Urothelium cell line (cell line): ENCODE data around the gene TUBA3C.
"Not testable (repeated sequence)": the region's sequence is repeated elsewhere in the genome, so short reads cannot be mapped to it uniquely, and the experiment has no call there.

Experiments
- DNase-seq: peaks from one replicate; pipeline ENCODE4 v3.0.0; 2011; ENCODE audit warnings: low spot score, mixed read lengths
- FAIRE-seq: peaks from 2 replicates; lab custom pipeline; 2011; peaks lifted over from hg19 to GRCh38; lab: Jason Lieb, UNC

TUBA3C gene

DNA sequence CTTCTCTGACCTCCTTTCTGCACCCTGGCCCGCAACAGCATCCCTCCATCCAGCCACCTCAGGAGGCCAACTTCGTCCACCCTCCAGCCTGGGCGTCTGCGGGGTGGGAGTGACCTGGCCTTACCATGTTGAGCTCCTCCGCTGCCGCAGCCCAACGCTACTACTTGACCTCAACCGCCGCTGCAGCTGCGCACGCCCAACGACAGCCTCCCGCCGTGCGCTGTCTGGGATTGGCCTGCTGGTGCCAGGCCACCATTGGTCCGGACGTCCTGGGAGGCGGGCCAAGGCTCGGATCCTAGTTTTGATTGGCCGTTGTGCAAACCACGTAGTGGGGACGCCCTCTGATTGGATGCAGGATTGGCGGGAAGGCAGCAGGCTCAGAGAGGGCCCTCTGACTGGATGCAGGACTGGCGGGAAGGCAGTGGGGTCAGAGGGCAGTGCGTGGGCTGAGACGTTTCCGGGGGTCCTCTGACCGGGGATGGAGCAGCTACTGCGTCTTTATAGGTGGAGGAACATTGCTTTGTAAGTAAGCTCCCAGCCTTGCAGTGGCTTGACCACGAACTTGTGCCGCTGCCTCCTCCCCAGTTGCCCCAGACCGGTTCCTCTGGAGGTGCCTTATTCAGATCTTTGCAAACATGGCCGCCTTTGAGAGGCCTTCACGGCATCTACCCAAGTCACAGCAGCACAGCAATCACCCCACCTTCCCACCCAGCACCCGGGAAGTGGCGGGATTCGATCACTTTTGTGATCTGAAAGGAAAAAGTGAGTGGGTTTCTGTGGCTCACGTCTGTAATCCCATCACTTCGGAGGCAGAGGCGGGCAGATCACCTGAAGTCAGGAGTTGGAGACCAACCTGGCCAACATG is at the start of gene TUBA3C:
TSS of gene TUBA3C (minus strand) at position 204 of the 865 bp plus-strand sequence. CDS start at position 127, 77 bp downstream.
- peak; percentile 95 for DNase-seq

DNA sequence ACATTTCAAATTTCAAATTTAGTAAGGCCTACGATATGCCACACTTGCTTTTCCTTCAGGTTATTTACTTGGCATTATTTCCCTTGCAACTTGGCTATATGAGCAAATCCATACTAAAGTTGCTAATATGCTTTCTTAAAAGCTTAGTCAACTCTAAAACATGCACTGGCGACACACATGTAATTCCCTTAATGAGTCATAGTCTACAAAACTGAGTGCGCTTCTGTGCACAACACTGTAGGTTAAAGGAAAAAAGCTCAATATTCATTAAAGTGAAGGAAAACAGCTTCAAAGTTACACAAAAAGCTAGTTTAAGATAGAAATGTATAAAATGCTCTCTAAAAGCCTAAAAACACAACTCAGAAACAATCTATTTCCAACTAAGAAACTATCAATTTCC is 25.8 kb upstream of the TUBA3C start:
- FAIRE-seq, DNase-seq: not testable (repeated sequence)

More for the DNA sequence above, at the start of gene TUBA3C:
- peak; percentile 63 for FAIRE-seq

DNA sequence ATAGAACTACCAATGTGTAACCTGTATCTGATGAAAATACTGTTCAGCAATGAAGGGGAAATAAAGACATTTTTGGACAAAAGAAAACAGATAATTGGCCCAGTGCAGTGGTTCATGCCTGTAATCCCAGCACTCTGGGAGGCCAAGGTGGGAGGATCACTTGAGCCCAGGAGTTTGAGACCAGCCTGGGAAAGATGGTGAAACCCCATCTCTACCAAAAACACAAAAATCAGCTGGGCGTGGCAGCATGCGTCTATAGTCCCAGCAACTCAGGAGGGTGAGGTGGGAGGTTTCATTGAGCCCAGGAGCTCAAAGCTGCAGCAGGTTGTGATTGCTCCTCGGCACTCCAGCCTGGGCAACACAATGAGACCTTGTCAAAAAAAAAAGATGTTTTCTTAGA is 11.0 kb upstream of the TUBA3C start:
- DNase-seq, FAIRE-seq: not testable (repeated sequence)

DNA sequence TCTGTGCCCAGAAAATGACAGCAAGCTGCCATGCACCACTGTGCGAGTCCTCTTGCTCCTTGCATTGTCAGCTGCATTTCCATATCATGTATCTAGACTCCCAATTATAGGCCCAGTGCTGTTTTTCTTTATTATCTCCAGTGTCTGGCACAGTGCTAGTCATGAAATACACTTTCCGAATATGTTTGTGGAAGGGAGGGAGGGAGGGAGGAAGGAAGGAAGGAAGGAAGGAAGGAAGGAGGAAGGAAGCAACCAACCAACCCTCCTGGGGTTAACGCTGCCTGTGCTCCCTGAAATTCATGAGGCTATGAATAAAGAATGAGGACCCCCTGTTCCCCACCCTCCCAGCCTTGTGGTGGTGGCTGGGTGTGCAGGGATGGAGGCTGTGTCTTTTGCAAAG is 8.3 kb upstream of the TUBA3C start:
- FAIRE-seq: not testable (repeated sequence)

DNA sequence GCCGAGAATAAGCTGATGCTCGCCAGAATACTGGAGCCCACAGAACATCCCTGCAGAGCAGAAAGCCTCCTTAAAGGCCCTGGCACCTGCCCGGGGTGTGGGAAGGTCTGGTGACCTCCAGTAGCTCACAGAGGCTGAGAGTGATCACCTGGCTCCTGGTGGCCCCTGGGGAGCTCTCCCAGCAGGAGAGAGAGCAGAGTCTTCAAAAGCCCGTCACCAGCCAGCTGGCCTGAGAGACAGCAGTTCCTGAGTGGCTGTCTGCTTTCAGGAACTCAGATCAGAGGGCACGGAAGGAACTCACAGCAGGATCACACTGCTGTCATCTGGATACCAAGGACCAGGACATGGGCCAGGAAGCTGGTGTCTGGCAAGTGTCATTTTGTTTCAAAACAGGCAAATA is 7.7 kb upstream of the TUBA3C start:
- not testable (repeated sequence) for FAIRE-seq, DNase-seq

More for the DNA sequence above, 8.3 kb upstream of the TUBA3C start:
- DNase-seq: not testable (repeated sequence)

DNA sequence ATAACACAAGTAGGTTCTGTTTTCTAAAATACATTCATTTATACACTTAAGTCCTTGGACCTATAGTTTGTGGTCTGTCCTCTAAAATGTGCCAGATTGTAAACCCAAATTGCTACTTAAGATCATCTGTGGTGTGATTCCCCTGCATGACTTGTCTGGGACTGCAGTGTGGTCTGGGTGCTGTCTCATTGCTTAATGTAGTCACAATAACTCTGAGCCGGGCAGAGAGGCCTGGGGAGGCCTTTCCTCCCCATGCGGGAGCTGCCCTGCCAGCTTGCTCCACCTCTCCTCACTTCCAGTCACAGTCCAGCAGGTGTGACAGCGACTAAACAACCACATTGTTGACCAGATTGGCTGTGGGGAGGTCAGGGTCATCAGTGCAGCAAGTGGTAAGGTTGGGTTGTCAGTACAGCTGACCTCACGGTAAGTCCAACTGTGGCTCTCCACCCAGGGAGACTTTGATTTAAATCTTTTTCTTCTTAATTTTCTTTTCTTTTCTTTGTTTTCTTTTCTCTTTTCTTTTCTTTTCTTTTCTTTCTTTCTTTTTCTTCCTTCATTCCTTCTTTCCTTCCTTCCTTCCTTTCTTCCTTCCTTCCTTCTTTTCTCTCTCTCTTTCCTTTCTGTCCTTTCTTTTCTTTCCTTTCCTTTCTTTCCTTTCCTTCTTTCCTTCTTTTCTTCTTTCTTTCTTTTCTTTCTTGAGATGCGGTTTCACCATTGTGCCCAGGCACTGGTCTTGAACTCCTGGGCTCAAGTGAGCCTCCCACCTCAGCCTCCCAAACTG is 4.4 kb upstream of the TUBA3C start:
- FAIRE-seq: no peak
- no peak for DNase-seq

DNA sequence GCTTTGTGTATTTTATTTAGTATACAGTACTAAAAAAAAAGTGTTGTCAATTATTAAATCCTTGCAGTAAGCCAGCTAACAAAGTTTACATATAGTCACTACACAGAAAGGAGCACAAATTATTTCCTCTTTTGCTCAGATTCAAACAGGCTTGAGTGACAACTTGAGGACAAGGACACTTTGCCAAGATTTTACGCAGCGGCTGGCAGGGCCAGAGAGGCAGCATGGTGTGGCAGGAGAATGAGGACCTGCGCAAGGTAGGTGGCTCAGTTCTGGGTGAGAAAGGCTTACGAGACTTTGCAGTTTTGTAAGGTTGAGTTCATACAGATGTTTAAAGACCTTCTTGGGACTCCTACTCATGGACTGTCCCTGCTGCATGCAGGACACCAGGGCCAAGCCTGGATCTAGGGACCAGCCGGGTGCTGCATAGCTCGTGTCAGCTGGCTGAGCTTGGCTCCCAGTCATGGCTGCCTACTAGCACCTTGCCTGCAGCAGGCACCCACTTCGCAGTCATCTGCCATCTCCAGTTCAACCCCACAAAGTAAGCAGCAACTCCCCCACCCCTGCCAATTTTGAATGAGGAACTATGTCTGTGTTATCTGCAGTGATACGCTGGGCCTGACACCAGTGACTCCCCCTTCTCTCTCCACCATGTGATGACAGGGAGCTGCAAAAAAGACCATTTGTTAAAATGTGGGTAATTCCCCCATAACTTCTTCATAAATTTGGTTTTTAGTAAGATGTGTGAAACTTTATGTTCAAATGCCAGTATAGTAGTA is 3.7 kb upstream of the TUBA3C start:
- no peak for FAIRE-seq

DNA sequence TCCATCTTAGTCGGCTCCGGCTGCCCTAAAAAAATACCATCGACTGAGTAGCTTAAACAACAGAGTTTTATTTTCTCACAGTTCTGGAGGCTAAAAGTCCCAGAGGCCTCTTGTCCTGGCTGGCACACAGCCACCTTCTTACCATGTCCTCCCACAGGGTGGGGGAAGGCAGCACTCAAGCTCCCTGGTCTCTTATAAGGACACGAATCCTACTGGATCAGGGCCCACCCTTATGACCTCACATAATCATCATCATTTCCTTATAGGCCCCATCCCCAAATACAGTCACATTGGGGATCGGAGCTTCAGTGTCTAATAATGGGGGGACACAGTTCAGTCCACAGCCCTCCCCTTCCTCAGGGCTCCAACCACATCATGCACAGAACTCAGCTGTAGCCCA is 2.6 kb upstream of the TUBA3C start:
- DNase-seq (no peak), FAIRE-seq (no peak)

More for the DNA sequence above, 3.7 kb upstream of the TUBA3C start:
- DNase-seq: no peak

DNA sequence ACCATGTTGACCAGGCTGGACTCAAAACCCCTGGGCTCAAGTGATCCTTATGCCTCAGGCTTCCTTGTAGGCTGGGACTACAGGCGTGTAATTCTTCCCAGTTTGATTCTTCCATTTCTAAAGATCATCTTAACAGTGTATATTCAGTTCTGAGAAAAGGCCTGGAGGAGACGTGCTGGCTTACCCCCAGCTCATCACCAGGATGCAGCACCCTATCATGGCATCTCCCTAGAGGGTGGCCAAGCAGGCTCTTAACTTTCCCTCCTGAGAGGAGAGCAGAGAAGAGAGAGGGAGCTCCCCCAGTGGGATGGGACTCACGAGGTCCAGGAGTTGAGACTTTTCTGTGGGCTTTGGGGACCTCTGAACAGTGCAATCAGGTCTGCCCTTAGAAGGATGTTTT is 2.1 kb upstream of the TUBA3C start:
- DNase-seq: no peak
- FAIRE-seq: no peak

DNA sequence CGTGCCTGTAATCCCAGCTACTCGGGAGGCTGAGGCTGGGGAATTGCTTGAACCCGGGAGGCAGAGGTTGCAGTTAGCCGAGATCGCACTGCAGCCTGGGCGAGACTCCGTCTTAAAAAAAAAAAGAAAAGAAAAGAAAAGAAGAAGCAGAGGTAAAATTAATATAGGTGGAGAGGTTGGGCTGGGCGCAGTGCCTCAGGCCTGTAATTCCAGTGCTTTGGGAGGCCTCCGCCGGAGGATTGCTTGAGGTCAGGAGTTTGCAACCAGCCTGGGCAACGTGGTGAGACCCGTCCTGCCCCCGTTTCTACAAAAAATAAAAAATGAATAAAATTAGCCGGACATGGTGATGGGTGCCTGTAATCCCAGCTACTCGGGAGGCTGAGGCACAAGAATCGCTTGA is 912 bp upstream of the TUBA3C start:
- no peak for DNase-seq
- no peak for FAIRE-seq

DNA sequence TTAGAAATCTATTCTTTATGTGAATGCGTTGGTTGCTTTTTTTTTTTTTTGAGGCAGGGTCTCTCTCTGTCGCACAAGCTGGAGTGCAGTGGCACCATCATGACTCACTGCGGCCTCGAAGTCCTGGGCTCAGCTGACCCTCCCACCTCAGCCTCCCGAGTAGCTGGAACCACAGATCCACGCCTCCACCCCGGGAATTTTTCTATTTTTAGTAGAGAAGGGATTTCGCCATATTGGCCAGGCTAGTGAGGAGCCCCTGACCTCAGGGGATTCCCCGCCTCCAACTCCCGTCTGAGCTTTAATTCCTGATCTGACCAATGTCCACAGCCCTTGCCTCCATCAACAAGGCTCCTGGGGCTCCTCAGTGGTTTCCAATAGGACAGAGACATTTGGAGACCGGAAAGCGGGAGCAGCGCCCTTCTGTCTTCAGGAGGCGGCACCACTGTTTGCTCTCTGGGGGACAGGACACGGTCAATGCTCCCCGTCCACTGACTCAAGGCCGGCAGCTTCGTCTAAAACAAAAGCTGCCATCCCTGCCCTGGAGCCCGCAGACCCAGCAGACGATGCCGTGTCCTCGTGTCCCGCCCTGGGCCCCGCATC is 503 bp downstream of the TUBA3C start:
- FAIRE-seq (no peak), DNase-seq (no peak)

DNA sequence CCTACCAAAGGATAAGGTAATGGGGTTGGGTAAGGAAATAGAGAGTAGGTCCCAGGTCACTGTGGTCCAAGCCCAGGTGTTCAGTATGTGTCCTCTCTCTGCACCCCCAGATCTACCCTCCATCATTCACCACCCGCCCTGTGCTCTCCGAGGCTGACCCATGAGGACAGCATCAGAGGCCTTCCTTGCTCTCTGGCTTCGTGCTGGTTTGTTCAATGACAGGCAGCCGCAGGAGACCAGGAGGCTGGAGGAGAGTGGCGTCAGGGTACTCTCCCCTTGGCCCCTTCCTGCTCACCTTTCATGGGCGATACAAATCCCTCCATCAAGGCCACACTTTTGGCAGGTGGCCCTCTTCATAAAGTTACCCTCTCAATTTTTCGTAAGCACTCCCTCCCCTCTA is 1.7 kb downstream of the TUBA3C start:
- DNase-seq (no peak), FAIRE-seq (no peak)

DNA sequence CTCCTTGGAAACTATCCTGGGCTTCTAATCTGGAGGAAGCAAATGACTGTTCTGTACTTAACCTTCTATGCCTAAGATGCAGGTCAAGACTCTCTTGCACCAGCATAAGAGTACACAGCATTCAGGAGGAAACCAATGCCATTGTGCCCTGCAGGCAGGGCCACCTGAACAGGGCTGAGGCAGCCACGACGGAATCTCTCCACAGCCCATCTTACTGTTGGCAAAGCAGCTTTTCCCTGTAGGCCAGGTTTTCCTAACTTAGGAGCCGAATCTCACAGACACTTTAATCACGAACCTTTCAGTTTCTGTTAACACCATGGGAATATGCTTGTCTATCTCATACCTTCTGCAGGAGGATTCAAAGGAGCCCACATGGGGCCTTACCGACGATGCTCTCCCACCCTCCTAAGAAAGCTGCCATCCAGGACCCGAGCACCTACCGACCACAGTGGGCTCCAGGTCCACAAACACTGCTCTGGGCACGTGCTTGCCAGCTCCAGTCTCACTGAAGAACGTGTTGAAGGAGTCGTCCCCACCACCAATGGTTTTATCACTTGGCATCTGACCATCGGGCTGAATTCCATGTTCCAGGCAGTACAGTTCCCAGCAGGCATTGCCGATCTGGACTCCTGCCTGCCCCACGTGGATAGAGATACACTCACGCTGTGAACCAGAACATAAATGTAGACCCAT is 2.6 kb downstream of the TUBA3C start:
- FAIRE-seq (no peak), DNase-seq (no peak)

DNA sequence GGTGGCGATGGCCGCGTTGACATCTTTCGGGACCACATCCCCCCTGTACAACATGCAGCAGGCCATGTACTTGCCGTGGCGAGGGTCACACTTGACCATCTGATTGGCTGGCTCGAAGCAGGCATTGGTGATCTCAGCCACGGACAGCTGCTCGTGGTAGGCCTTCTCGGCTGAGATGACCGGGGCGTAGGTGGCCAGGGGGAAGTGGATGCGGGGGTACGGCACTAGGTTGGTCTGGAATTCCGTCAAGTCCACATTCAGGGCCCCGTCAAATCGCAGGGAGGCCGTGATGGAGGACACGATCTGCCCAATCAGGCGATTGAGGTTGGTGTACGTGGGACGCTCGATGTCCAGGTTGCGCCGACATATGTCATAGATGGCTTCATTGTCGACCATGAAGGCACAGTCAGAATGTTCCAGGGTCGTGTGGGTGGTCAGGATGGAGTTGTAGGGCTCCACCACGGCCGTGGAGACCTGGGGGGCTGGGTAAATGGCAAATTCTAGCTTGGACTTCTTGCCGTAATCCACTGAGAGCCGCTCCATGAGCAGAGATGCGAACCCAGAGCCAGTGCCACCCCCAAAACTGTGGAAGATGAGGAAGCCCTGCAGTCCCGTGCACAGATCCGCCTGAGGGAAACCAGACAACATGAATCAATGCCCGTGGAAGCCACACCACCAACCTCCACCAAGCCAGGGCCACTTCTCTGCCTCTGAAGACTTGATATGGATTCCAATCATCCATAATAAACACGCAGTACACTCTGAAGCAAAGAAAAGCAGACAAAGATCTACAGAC is 4.4 kb downstream of the TUBA3C start:
- DNase-seq, FAIRE-seq: not testable (repeated sequence)

DNA sequence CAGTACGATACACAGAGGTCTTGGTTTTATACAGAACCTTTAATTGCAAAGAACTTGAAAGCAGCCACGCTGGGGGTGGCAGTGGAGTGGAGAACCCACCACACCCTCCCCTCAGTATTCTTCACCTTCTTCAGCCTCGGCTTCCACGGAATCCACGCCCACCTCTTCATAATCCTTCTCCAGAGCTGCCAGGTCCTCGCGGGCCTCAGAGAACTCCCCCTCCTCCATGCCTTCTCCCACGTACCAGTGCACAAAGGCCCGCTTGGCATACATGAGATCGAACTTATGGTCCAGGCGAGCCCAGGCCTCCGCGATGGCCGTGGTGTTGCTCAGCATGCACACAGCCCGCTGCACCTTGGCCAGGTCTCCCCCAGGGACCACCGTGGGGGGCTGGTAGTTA is 7.9 kb downstream of the TUBA3C start:
- FAIRE-seq (no peak), DNase-seq (no peak)

DNA sequence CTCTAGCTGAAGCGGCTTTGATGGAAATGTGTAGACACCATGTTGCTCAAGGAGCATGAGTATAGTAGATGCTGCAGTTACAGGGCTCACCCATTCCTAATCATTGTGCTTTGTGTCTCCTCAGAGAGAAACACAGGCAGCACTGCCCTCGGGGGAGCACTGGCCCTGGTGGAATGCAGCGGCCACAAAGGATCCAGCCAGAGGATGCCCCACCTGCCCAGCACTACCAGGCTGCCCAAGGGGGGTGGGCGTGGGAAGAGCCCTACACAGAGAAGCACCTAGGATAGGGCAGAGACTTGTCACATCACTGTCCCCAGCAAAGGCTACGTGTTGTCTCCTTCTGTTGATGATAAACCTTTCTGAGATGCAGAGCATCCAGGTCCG is 9.0 kb downstream of the TUBA3C start:
- FAIRE-seq (no peak), DNase-seq (no peak)

DNA sequence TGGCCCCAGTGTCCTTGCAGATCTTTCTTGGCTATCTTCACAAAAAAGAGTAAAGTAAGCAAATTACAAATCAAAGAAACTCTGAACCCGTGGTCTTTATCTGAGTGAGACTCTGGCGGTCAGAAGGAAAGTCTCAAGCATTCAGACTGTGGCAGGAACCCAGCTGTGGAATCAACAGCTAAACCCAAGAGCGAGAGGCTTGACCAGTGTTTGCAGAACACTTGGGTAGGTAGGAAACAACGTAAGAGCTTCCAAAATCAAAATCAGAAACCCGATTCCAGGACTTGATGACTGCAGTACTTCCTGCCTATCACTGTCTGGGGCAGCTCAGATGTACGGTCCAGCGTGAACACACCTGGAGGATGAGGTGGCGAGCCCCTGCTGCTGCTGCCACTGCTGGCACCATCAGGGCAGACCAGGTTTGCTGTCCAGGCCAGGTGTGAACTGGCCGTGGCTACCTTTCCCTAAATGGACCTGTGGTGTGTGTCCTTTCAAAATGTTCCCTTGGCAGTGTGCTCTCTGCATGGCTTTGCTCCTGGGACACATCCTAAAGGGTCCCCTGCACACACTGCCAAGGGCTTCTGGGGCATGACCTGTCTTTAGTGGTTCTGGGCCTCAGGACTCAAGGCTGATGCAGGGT is 9.5 kb downstream of the TUBA3C start:
- DNase-seq: no peak
- no peak for FAIRE-seq

DNA sequence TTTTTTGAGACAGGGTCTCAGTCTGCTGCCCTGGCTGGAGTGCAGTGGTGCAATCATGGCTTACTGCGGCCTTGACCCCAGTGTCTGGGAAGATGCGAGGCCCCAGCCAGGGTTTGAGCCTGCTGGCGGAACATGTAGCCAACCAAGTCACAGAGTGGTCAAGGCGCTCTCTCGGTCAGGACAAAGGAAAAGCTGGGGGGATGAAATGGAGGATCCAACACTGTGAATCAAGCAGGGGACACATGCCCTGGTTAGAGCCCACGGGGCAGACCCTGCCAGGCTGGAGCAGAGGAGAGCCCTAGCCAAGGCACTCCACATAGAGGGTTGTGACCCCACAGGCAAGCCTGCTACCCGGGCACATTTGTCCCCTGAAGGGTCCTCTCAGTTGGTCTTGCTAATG is 10.1 kb downstream of the TUBA3C start:
- no peak for DNase-seq

DNA sequence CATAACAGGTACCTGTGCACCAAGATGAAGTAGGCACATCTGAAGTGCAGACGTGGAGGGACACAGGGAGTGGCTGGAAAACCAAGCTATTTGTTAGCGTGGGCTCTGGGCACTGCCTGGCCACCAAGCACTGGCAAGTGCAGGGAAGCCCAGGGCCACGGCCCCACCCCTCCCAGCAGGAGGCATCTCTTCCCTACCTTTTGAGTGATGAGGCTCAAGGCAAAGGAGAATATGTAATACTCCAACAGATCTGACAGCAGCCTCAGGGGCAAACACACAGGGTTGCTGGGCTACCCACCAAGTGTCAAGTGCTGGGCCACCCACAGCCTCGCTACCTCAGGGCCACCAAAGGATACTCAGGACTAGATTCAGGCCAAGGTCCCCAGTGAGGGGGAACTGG is 11.6 kb downstream of the TUBA3C start:
- no peak for FAIRE-seq
- DNase-seq: no peak

More for the DNA sequence above, 10.1 kb downstream of the TUBA3C start:
- FAIRE-seq: no peak
